Trophoblast cell (in vitro differentiated cells and primary cell): ENCODE measurements around the gene GALNT9. TPM values are rescaled to one million over a fixed set of nuclear protein-coding genes. Genes with fewer than 3 reads are reported as not detected.
A peak's percentile ranks its signal among the peaks of the same experiment; 100 is the strongest.
"Not testable (repeated sequence)": the region's sequence is repeated elsewhere in the genome, so short reads cannot be mapped to it uniquely, and the experiment has no call there.

ENCODE experiments used
- DNase-seq, 2 donors: peaks; one replicate each; pipeline ENCODE4 v3.0.0-alpha.2; 2016
- H2AFZ ChIP-seq: 2 replicates; pipeline ENCODE4 v1.6.1; 2013; ENCODE audit warnings: low read length, moderate library complexity, mild to moderate bottlenecking; ENCODE audit not compliant: insufficient read depth, poor library complexity
- H2AK5ac ChIP-seq: 2 replicates; pipeline ENCODE4 v1.6.1; 2013; ENCODE audit warnings: mild to moderate bottlenecking, low read length
- H2BK120ac ChIP-seq: 2 replicates; pipeline ENCODE4 v1.6.1; 2013; ENCODE audit warnings: low read length, mild to moderate bottlenecking, moderate library complexity; ENCODE audit not compliant: insufficient read depth, poor library complexity
- H2BK12ac ChIP-seq: 2 replicates; pipeline ENCODE4 v1.6.1; 2013; ENCODE audit warnings: mild to moderate bottlenecking, low read length, moderate library complexity
- H2BK5ac ChIP-seq: 2 replicates; pipeline ENCODE4 v1.6.1; 2013; ENCODE audit warnings: low read length, low read depth, moderate library complexity, mild to moderate bottlenecking; ENCODE audit not compliant: poor library complexity
- H3K14ac ChIP-seq: 2 replicates; pipeline ENCODE4 v1.6.1; 2013; ENCODE audit warnings: mild to moderate bottlenecking, low read length
- H3K18ac ChIP-seq: 2 replicates; pipeline ENCODE4 v1.6.1; 2013; ENCODE audit warnings: mild to moderate bottlenecking, low read length
- H3K23ac ChIP-seq: 2 replicates; pipeline ENCODE4 v1.6.1; 2013; ENCODE audit warnings: low read length
- H3K27ac ChIP-seq: 2 replicates; pipeline ENCODE4 v1.5.1; 2013; ENCODE audit warnings: low read depth, mild to moderate bottlenecking, inconsistent platforms, low read length, moderate library complexity
- H3K27me3 ChIP-seq: 2 replicates; pipeline ENCODE4 v1.6.1; 2013; ENCODE audit warnings: inconsistent platforms, mild to moderate bottlenecking, low read length, moderate library complexity; ENCODE audit not compliant: insufficient read depth
- H3K36me3 ChIP-seq, 2 experiments: 1 replicate in 1 of 2; 2 replicates in 1 of 2; pipeline ENCODE4 v1.6.1; 2013; ENCODE audit warnings: low read length in 2 of 2, mild to moderate bottlenecking in 2 of 2, moderate library complexity in 1 of 2; ENCODE audit not compliant: insufficient read depth in 2 of 2, control insufficient read depth in 1 of 2
- H3K4ac ChIP-seq: 2 replicates; pipeline ENCODE4 v1.6.1; 2013; ENCODE audit warnings: low read depth, mild to moderate bottlenecking, low read length, moderate library complexity
- H3K4me1 ChIP-seq, 2 experiments: 1 replicate in 1 of 2; 2 replicates in 1 of 2; pipeline ENCODE4 v1.6.1; 2013; ENCODE audit warnings: low read length in 2 of 2, mild to moderate bottlenecking in 2 of 2, moderate library complexity in 1 of 2; ENCODE audit not compliant: insufficient read depth in 2 of 2, control insufficient read depth in 1 of 2
- H3K4me2 ChIP-seq: 2 replicates; pipeline ENCODE4 v1.6.1; 2013; ENCODE audit warnings: inconsistent platforms, mild to moderate bottlenecking, low read length, moderate library complexity
- H3K4me3 ChIP-seq: 2 replicates; pipeline ENCODE4 v1.5.1; 2013; ENCODE audit warnings: mild to moderate bottlenecking, low read depth, low read length, inconsistent platforms
- H3K79me1 ChIP-seq: one replicate; pipeline ENCODE4 v1.6.1; 2013; ENCODE audit warnings: low read length
- H3K79me2 ChIP-seq: 2 replicates; pipeline ENCODE4 v1.6.1; 2013; ENCODE audit warnings: low read length, mild to moderate bottlenecking; ENCODE audit not compliant: control insufficient read depth, insufficient read depth, poor library complexity
- H3K9ac ChIP-seq: 2 replicates; pipeline ENCODE4 v1.6.1; 2013; ENCODE audit warnings: mild to moderate bottlenecking, low read length
- H3K9me3 ChIP-seq: 2 replicates; pipeline ENCODE4 v1.6.1; 2013; ENCODE audit warnings: low read depth, mild to moderate bottlenecking, control low read depth, inconsistent platforms, low read length; ENCODE audit not compliant: insufficient read depth
- H4K12ac ChIP-seq: 2 replicates; pipeline ENCODE4 v1.6.1; 2013; ENCODE audit warnings: low read depth, mild to moderate bottlenecking, low read length, moderate library complexity
- H4K8ac ChIP-seq: 2 replicates; pipeline ENCODE4 v1.6.1; 2013; ENCODE audit warnings: low read depth, mild to moderate bottlenecking, low read length, moderate library complexity
- H4K91ac ChIP-seq: one replicate; pipeline ENCODE4 v1.6.1; 2013; ENCODE audit warnings: low read depth, mild to moderate bottlenecking, low read length, moderate library complexity
- WGBS: extraction: QIAGEN DNeasy Blood & Tissue Kit; methylation state at CpG from one replicate; pipeline ENCODE4 v1.1.7; 2013; ENCODE audit warnings: missing lambda C conversion rate; ENCODE audit not compliant: insufficient read length, insufficient coverage; ENCODE audit errors: extremely low coverage; 5-methylcytosine and 5-hydroxymethylcytosine counted together
- polyA plus RNA-seq: library from polyadenylated mRNA; stranded (reverse); fragments of 200-250 nt; gene quantifications from 2 replicates; pipeline ENCODE4 v1.2.3, GENCODE V29; 2013

The GALNT9 gene
- polyA plus RNA-seq = 0.03 TPM in 1 of 2 replicates, not detected in the other

- no peak for DNase-seq
- Histone ChIP-seq H2AK5ac (no peak within 1 kb of the TSS), H2AFZ (no peak within 1 kb of the TSS), H3K4ac (no peak within 1 kb of the TSS), H3K9ac (no peak within 1 kb of the TSS), H3K14ac (no peak within 1 kb of the TSS), H2BK5ac (no peak within 1 kb of the TSS), H3K23ac (no peak within 1 kb of the TSS), H3K27ac (no peak within 1 kb of the TSS), H2BK12ac (no peak within 1 kb of the TSS), H3K27me3 (peaks cover 29% of the 10 kb centered on the region), H3K36me3 (no peaks in the 10 kb centered on the region), H3K4me2 (no peak within 1 kb of the TSS), H3K9me3 (peaks cover 9% of the 10 kb centered on the region), H3K79me1 (no peaks in the 10 kb centered on the region), H3K4me1 (no peaks in the 10 kb centered on the region), H4K8ac (no peak within 1 kb of the TSS), H3K4me3 (peak within 1 kb of the TSS; percentile 20), H3K18ac (no peak within 1 kb of the TSS), H3K79me2 (no peaks in the 10 kb centered on the region), H2BK120ac (no peak within 1 kb of the TSS), H4K12ac (no peak within 1 kb of the TSS), H4K91ac (no peak within 1 kb of the TSS)
- no CpG with 5 or more reads among the region's 86 CpGs for WGBS
Measured at GRCh38 chr12:132329036-132329719, at the start of gene GALNT9. TSS of gene GALNT9 (minus strand) at chr12:132329589. CDS start at chr12:132329203, 386 bp downstream.

GRCh38 chr12:132379057-132379456 lies 49.7 kb upstream of the GALNT9 start:
- H3K27ac ChIP-seq, H3K36me3 ChIP-seq, H3K4me3 ChIP-seq, H2BK120ac ChIP-seq, H2AFZ ChIP-seq, H2BK12ac ChIP-seq, DNase-seq, H3K18ac ChIP-seq, H3K23ac ChIP-seq, H2BK5ac ChIP-seq, H2AK5ac ChIP-seq, H4K91ac ChIP-seq, H3K9ac ChIP-seq, H4K12ac ChIP-seq, H3K79me1 ChIP-seq, H3K4me2 ChIP-seq, H3K4me1 ChIP-seq, H3K79me2 ChIP-seq, H3K4ac ChIP-seq, H4K8ac ChIP-seq, H3K14ac ChIP-seq: not testable (repeated sequence)
- WGBS = no CpG with 5 or more reads among the region's 6 CpGs
- H3K9me3 ChIP-seq = peaks cover 12% of the 10 kb centered on the region
- peaks cover 32% of the 10 kb centered on the region for H3K27me3 ChIP-seq

GRCh38 chr12:132377147-132377546 lies 47.8 kb upstream of the GALNT9 start:
- DNase-seq = no peak
- Histone ChIP-seq H2BK5ac (no peak overlapping the region), H4K91ac (no peak overlapping the region), H3K4ac (no peak overlapping the region), H2BK12ac (no peak overlapping the region), H3K27me3 (peaks cover 28% of the 10 kb centered on the region), H3K9ac (no peak overlapping the region), H3K4me2 (no peak overlapping the region), H3K18ac (no peak overlapping the region), H3K79me2 (no peaks in the 10 kb centered on the region), H3K79me1 (no peaks in the 10 kb centered on the region), H2BK120ac (no peak overlapping the region), H3K4me1 (no peaks in the 10 kb centered on the region), H3K23ac (no peak overlapping the region), H2AFZ (no peak overlapping the region), H2AK5ac (no peak overlapping the region), H3K27ac (no peak overlapping the region), H3K9me3 (peaks cover 16% of the 10 kb centered on the region), H3K14ac (no peak overlapping the region), H3K36me3 (no peaks in the 10 kb centered on the region), H4K12ac (no peak overlapping the region), H4K8ac (no peak overlapping the region), H3K4me3 (no peak overlapping the region)
- WGBS = no CpG with 5 or more reads among the region's 2 CpGs

- Histone ChIP-seq H4K91ac (no peak overlapping the region), H3K23ac (no peak overlapping the region), H3K4me2 (no peak overlapping the region), H2AK5ac (no peak overlapping the region), H2BK12ac (no peak overlapping the region), H3K79me1 (no peaks in the 10 kb centered on the region), H3K27me3 (peaks cover 28% of the 10 kb centered on the region), H3K9ac (no peak overlapping the region), H2BK5ac (no peak overlapping the region), H3K14ac (no peak overlapping the region), H4K12ac (no peak overlapping the region), H3K4me1 (no peaks in the 10 kb centered on the region), H3K18ac (no peak overlapping the region), H3K9me3 (peaks cover 17% of the 10 kb centered on the region), H4K8ac (no peak overlapping the region), H3K27ac (no peak overlapping the region), H3K36me3 (no peaks in the 10 kb centered on the region), H3K79me2 (no peaks in the 10 kb centered on the region), H3K4ac (no peak overlapping the region), H2AFZ (no peak overlapping the region), H2BK120ac (no peak overlapping the region), H3K4me3 (no peak overlapping the region)
- no peak for DNase-seq
- WGBS = no CpG with 5 or more reads among the region's 10 CpGs
Measured at GRCh38 chr12:132376464-132376830, 47.1 kb upstream of the GALNT9 start.
